DND-41 (cell line): Measurements from ENCODE around the gene DYRK1A.

Experiments
- EZH2 ChIP-seq: IDR thresholded peaks from 3 replicates; pipeline ENCODE4 v1.6.1; 2012; ENCODE audit warnings: borderline replicate concordance, low read depth, mild to moderate bottlenecking, moderate library complexity, low read length, inconsistent platforms; ENCODE audit not compliant: severe bottlenecking
- TF ChIP-seq, protein P1 (sequence below): IDR thresholded peaks from 2 replicates; pipeline ENCODE4 v1.5.1; 2012; ENCODE audit warnings: borderline replicate concordance, low read length, moderate library complexity, mild to moderate bottlenecking; ENCODE audit not compliant: poor library complexity, severe bottlenecking; ENCODE audit errors: extremely low read depth

DNA sequence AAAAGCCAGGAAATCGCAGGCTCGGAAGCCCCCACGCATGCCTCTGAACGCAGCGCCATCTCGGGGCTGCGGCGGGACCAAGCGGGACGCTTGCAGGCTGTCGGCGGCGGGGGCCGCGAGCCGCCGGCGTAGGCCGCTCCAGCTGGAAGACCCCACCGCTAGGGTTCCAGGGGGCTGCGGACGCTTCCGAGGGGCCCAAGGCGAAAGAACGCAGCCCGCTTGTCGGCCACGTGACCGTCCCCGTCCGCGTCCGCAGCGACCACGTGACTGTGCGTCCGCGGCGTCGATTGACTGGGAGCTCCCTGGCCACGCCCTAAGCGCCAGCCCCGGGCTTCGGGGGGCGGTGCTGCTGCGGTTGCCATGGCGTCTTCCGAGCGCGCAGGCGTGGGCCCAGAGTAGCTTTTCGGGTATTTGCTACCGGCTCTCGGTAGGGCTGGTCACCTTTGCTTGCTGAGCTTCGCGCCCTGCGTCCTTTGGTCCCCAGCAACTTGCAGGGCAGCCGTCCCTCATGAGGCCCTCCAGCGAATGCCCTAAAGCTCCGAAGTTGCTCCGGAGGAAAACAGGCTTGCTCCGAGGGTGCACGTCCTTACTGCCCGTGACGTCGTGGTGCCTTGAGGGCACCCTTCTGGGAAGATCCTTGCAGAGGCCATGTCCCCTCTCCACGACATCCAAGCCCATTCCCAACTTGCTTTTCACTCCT is 197.2 kb downstream of the DYRK1A start:
- TF ChIP-seq, protein P1, sequence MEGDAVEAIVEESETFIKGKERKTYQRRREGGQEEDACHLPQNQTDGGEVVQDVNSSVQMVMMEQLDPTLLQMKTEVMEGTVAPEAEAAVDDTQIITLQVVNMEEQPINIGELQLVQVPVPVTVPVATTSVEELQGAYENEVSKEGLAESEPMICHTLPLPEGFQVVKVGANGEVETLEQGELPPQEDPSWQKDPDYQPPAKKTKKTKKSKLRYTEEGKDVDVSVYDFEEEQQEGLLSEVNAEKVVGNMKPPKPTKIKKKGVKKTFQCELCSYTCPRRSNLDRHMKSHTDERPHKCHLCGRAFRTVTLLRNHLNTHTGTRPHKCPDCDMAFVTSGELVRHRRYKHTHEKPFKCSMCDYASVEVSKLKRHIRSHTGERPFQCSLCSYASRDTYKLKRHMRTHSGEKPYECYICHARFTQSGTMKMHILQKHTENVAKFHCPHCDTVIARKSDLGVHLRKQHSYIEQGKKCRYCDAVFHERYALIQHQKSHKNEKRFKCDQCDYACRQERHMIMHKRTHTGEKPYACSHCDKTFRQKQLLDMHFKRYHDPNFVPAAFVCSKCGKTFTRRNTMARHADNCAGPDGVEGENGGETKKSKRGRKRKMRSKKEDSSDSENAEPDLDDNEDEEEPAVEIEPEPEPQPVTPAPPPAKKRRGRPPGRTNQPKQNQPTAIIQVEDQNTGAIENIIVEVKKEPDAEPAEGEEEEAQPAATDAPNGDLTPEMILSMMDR, result peak; percentile 68
- TF ChIP-seq EZH2, result no peak
